Gastrocnemius medialis (tissue), 4 donors: Measurements from ENCODE around the gene ZNF467. TPM values are rescaled to one million over a fixed set of nuclear protein-coding genes. Genes with fewer than 3 reads are reported as not detected.

Experiments used
- ATAC-seq, 2 donors: fragments of 150-250 bp; one replicate each; pipeline ENCODE4 v1.9.1; 2016
- DNase-seq, 2 donors: peaks; one replicate each; pipeline ENCODE4 v3.0.0-alpha.2; 2019
- H3K27ac ChIP-seq, 4 donors: fragments of 200-600 bp; sonication (generic); 1 replicate in 1 of 4; 2 replicates in 3 of 4; pipeline ENCODE4 v1.5.1; 2016 to 2018; ENCODE audit warnings: mild to moderate bottlenecking in 2 of 4, moderate library complexity in 1 of 4
- H3K27me3 ChIP-seq, 3 donors: fragments of 200-600 bp; sonication (generic) in 2 of 3; 1 replicate in 1 of 3; 2 replicates in 2 of 3; pipeline versions ENCODE4 v1.5.1 to v1.6.0; 2016 to 2019; ENCODE audit warnings: mild to moderate bottlenecking in 1 of 3, moderate library complexity in 1 of 3
- H3K36me3 ChIP-seq, 2 donors: fragments of 200-600 bp; sonication (generic) in 1 of 2; one replicate each; pipeline ENCODE4 v1.5.1; 2017 to 2018
- H3K4me1 ChIP-seq, 2 donors: fragments of 200-600 bp; sonication (generic) in 1 of 2; one replicate each; pipeline ENCODE4 v1.5.1; 2016 to 2017; ENCODE audit warnings: mild to moderate bottlenecking in 2 of 2
- H3K4me3 ChIP-seq, 4 donors: fragments of 200-600 bp; sonication (generic) in 3 of 4; 1 replicate in 1 of 4; 2 replicates in 3 of 4; pipeline ENCODE4 v1.5.1; 2016 to 2019; ENCODE audit warnings: mild to moderate bottlenecking in 2 of 4
- H3K9me3 ChIP-seq, 3 donors: fragments of 200-600 bp; sonication (generic) in 2 of 3; 1 replicate in 1 of 3; 2 replicates in 2 of 3; pipeline ENCODE4 v1.5.1; 2016 to 2019
- CTCF ChIP-seq, 5 experiments: fragments of 450-650 bp in 3 of 5; fragments of 200-600 bp in 2 of 5; sonication (generic) in 2 of 5; IDR thresholded peaks in 4 of 5; conservative IDR thresholded peaks in 1 of 5; 1 replicate in 4 of 5; 2 replicates in 1 of 5; pipeline ENCODE4 v1.5.1; 2016 to 2019; ENCODE audit warnings: antibody characterized with exemption in 5 of 5, mild to moderate bottlenecking in 3 of 5, moderate library complexity in 3 of 5
- POLR2A ChIP-seq, 2 donors: fragments of 450-650 bp; IDR thresholded peaks; one replicate each; pipeline ENCODE4 v1.6.1; 2017; ENCODE audit warnings: antibody characterized with exemption in 2 of 2, mild to moderate bottlenecking in 2 of 2, moderate library complexity in 2 of 2
- in situ Hi-C, 4 donors: fragments of 200-750 bp; cut with MboI; loops; one replicate each; pipeline versions ENCODE4 v1.15.0 to v1.8.0; 2017; ENCODE audit warnings: low sequenced_read_pairs in 4 of 4
- intact Hi-C: fragments of 100-400 bp; cut with DNase I; formaldehyde crosslinking; loops from one replicate; pipeline ENCODE4 v1.15.1; 2023; ENCODE audit warnings: low total_unique reads
- total RNA-seq, 4 donors: library from RNA; depleted of rRNA; stranded (reverse); fragments of >200 nt; gene quantifications; one replicate each; pipeline versions ENCODE4 v1.1.0 to v1.2.3, GENCODE V29; 2016

The ZNF467 gene
- total RNA-seq, 4 donors from 2014 or later, result 0.15 to 1.8 (median 0.95) TPM

GRCh38 chr7:149780636-149781419 is 7.4 kb upstream of the ZNF467 start:
- Histone ChIP-seq H3K27me3 (no peaks in the 10 kb centered on the region), H3K9me3 (no peaks in the 10 kb centered on the region), H3K27ac (no peak overlapping the region), H3K4me3 (no peak overlapping the region), H3K4me1 (no peaks in the 10 kb centered on the region), H3K36me3 (no peaks in the 10 kb centered on the region)
- intact Hi-C loops (no loop called here), in situ Hi-C loops (no loop called here)
- DNase-seq, result no peak
- TF ChIP-seq CTCF (IDR thresholded peaks at IDR 0.05 in 4 of 5, conservative IDR thresholded peaks at IDR 0.05 in 1 of 5) (no peak), POLR2A (IDR thresholded peaks at IDR 0.05) (no peak)
- ATAC-seq, result no peak

GRCh38 chr7:149780056-149780455 is 6.7 kb upstream of the ZNF467 start:
- no peak overlapping the region for H3K27ac ChIP-seq
- ATAC-seq, result no peak
- no peak for DNase-seq
- in situ Hi-C loops (no loop called here), intact Hi-C loops (no loop called here)
- no peaks in the 10 kb centered on the region for H3K36me3 ChIP-seq
- H3K9me3 ChIP-seq, result no peaks in the 10 kb centered on the region
- no peak overlapping the region for H3K4me3 ChIP-seq
- H3K4me1 ChIP-seq, result no peaks in the 10 kb centered on the region
- no peak for TF ChIP-seq POLR2A (IDR thresholded peaks at IDR 0.05)
- no peak for TF ChIP-seq CTCF (IDR thresholded peaks at IDR 0.05 in 4 of 5, conservative IDR thresholded peaks at IDR 0.05 in 1 of 5)
- H3K27me3 ChIP-seq, result no peaks in the 10 kb centered on the region

- TF ChIP-seq POLR2A (IDR thresholded peaks at IDR 0.05) (no peak), CTCF (IDR thresholded peaks at IDR 0.05 in 4 of 5, conservative IDR thresholded peaks at IDR 0.05 in 1 of 5) (no peak)
- no peaks in the 10 kb centered on the region for H3K4me1 ChIP-seq
- H3K27ac ChIP-seq, result no peak overlapping the region
- no peak overlapping the region for H3K4me3 ChIP-seq
- no peaks in the 10 kb centered on the region for H3K27me3 ChIP-seq
- intact Hi-C loops, result no loop called here
- in situ Hi-C loops, result no loop called here
- no peaks in the 10 kb centered on the region for H3K9me3 ChIP-seq
- no peaks in the 10 kb centered on the region for H3K36me3 ChIP-seq
- no peak for DNase-seq
- no peak for ATAC-seq
Observed at GRCh38 chr7:149779502-149779805, 6.1 kb upstream of the ZNF467 start.

GRCh38 chr7:149778696-149779501 is 5.5 kb upstream of the ZNF467 start:
- Histone ChIP-seq H3K27ac (no peak overlapping the region), H3K27me3 (no peaks in the 10 kb centered on the region), H3K4me3 (no peak overlapping the region), H3K9me3 (no peaks in the 10 kb centered on the region), H3K36me3 (no peaks in the 10 kb centered on the region), H3K4me1 (peaks cover 0 to under 1% of the 10 kb centered on the region in 2 donors)
- ATAC-seq (no peak), DNase-seq (no peak)
- intact Hi-C loops, result no loop called here
- TF ChIP-seq CTCF (IDR thresholded peaks at IDR 0.05 in 4 of 5, conservative IDR thresholded peaks at IDR 0.05 in 1 of 5), result no peak
- no peak for TF ChIP-seq POLR2A (IDR thresholded peaks at IDR 0.05)
- in situ Hi-C loops, result no loop called here
